Esophagus squamous epithelium (tissue), 5 donors: ENCODE results near the gene CSAD. TPM values are rescaled to one million over a fixed set of nuclear protein-coding genes. Genes with fewer than 3 reads are reported as not detected.

Experiments used
- DNase-seq: peaks from one replicate; lab custom pipeline; 2025; lab: John Stamatoyannopoulos, UW
- H3K27ac ChIP-seq, 4 donors: fragments of 200-600 bp; sonication (generic); one replicate each; pipeline ENCODE4 v1.5.1; 2016 to 2019; ENCODE audit warnings: mild to moderate bottlenecking in 1 of 4
- H3K27me3 ChIP-seq, 4 donors: fragments of 200-600 bp; sonication (generic); 1 replicate in 3 of 4; 2 replicates in 1 of 4; pipeline versions ENCODE4 v1.5.1 to v1.6.0; 2017 to 2021; ENCODE audit warnings: antibody characterized with exemption in 1 of 4
- H3K36me3 ChIP-seq, 3 donors: fragments of 200-600 bp; sonication (generic); one replicate each; pipeline ENCODE4 v1.5.1; 2016 to 2019
- H3K4me1 ChIP-seq, 3 donors: fragments of 200-600 bp; sonication (generic); one replicate each; pipeline ENCODE4 v1.5.1; 2017 to 2019
- H3K4me3 ChIP-seq, 4 donors: fragments of 200-600 bp; sonication (generic); 1 replicate in 3 of 4; 2 replicates in 1 of 4; pipeline ENCODE4 v1.5.1; 2016 to 2019; ENCODE audit warnings: mild to moderate bottlenecking in 2 of 4, moderate library complexity in 1 of 4
- H3K9me3 ChIP-seq, 3 donors: fragments of 200-600 bp; sonication (generic); one replicate each; pipeline ENCODE4 v1.5.1; 2016 to 2019
- CTCF ChIP-seq, 6 experiments: fragments of 450-650 bp in 4 of 6; fragments of 200-600 bp in 2 of 6; sonication (generic) in 2 of 6; IDR thresholded peaks; one replicate each; pipeline ENCODE4 v1.5.1; 2016 to 2019; ENCODE audit warnings: antibody characterized with exemption in 6 of 6, mild to moderate bottlenecking in 4 of 6, moderate library complexity in 4 of 6
- POLR2A ChIP-seq, 4 donors: fragments of 450-650 bp; IDR thresholded peaks; one replicate each; pipeline ENCODE4 v1.6.1; 2017; ENCODE audit warnings: antibody characterized with exemption in 4 of 4, mild to moderate bottlenecking in 4 of 4, moderate library complexity in 3 of 4
- WGBS, 2 donors: methylation state at CpG; one replicate each; pipeline ENCODE4 v1.1.5; 2018; 5-methylcytosine and 5-hydroxymethylcytosine counted together
- intact Hi-C: fragments of 100-400 bp; cut with DNase I; formaldehyde crosslinking; loops from one replicate; pipeline ENCODE4 v1.15.0; 2022
- total RNA-seq, 4 donors: library from RNA; depleted of rRNA; stranded (reverse); fragments of >200 nt; gene quantifications; one replicate each; pipeline ENCODE4 v1.1.0, GENCODE V29; 2016
- donor health status: DM: yes; HTN: yes; CAD: no.

The CSAD gene
- total RNA-seq, 4 donors from 2014 or later, result 11.4 to 30.5 (median 15.7) TPM

- TF ChIP-seq POLR2A (IDR thresholded peaks at IDR 0.05), result no peak
- no peak for TF ChIP-seq CTCF (IDR thresholded peaks at IDR 0.05)
- no peak for DNase-seq
- no peaks in the 10 kb centered on the region for H3K9me3 ChIP-seq
- no peak overlapping the region for H3K4me3 ChIP-seq
- no peaks in the 10 kb centered on the region for H3K27me3 ChIP-seq
- peaks cover 7 to 36% (median 11%) of the 10 kb centered on the region in 3 donors for H3K4me1 ChIP-seq
- WGBS, 2 donors, result 79 to 80% methylated on average over 10 to 11 of the region's 11 CpGs
- no peak overlapping the region for H3K27ac ChIP-seq
- peaks cover 0 to 53% (median 0%) of the 10 kb centered on the region in 3 donors for H3K36me3 ChIP-seq
- intact Hi-C loops, result no loop called here
Observed at GRCh38 chr12:53193985-53194716, 13.4 kb upstream of the CSAD start.

- no peaks in the 10 kb centered on the region for H3K27me3 ChIP-seq
- H3K9me3 ChIP-seq, result no peaks in the 10 kb centered on the region
- no peak overlapping the region for H3K4me3 ChIP-seq
- no peak overlapping the region for H3K27ac ChIP-seq
- DNase-seq, result no peak
- 97 to 100% methylated on average over 3 to 6 of the region's 9 CpGs for WGBS, 2 donors
- intact Hi-C loops, result no loop called here
- H3K4me1 ChIP-seq, result peaks cover 7 to 26% (median 11%) of the 10 kb centered on the region in 3 donors
- peaks cover 0 to 63% (median 4%) of the 10 kb centered on the region in 3 donors for H3K36me3 ChIP-seq
- no peak for TF ChIP-seq POLR2A (IDR thresholded peaks at IDR 0.05)
- TF ChIP-seq CTCF (IDR thresholded peaks at IDR 0.05), result no peak
Observed at GRCh38 chr12:53193040-53193439, 12.3 kb upstream of the CSAD start.

GRCh38 chr12:53192531-53193021 lies 11.9 kb upstream of the CSAD start:
- intact Hi-C loops, result no loop called here
- TF ChIP-seq CTCF (IDR thresholded peaks at IDR 0.05) (no peak), POLR2A (IDR thresholded peaks at IDR 0.05) (peak in 1 of 4 donors; percentile 21)
- Histone ChIP-seq H3K4me3 (no peak overlapping the region), H3K9me3 (no peaks in the 10 kb centered on the region), H3K4me1 (peaks cover 2 to 22% (median 11%) of the 10 kb centered on the region in 3 donors), H3K27me3 (no peaks in the 10 kb centered on the region), H3K36me3 (peaks cover 0 to 66% (median 9%) of the 10 kb centered on the region in 3 donors), H3K27ac (no peak overlapping the region)
- WGBS, 2 donors, result 83 to 93% methylated on average over 8 of the region's 14 CpGs
- no peak for DNase-seq

- Histone ChIP-seq H3K4me3 (no peak overlapping the region), H3K27me3 (no peaks in the 10 kb centered on the region), H3K27ac (no peak overlapping the region), H3K36me3 (peaks cover 2 to 66% (median 15%) of the 10 kb centered on the region in 3 donors), H3K4me1 (peaks cover 0 to 16% (median 7%) of the 10 kb centered on the region in 3 donors), H3K9me3 (no peaks in the 10 kb centered on the region)
- WGBS, 2 donors, result 92 to 97% methylated on average over 5 to 6 of the region's 14 CpGs
- DNase-seq, result no peak
- no peak for TF ChIP-seq CTCF (IDR thresholded peaks at IDR 0.05)
- intact Hi-C loops, result no loop called here
Observed at GRCh38 chr12:53191885-53192530, 11.3 kb upstream of the CSAD start.
